EH (cell line): ENCODE data around the gene ADCY2.

Source experiments
- DNase-seq: peaks from one replicate; pipeline ENCODE4 v3.0.0-alpha.2; 2015; ENCODE audit warnings: low read depth

Gene ADCY2

GRCh38 chr5:7606840-7607465 lies 211.0 kb downstream of the ADCY2 start:
- DNase-seq, result no peak

- DNase-seq, result no peak
These were observed 212.8 kb downstream of the ADCY2 start for GRCh38 chr5:7608772-7609171.

- no peak for DNase-seq
These were observed 213.8 kb downstream of the ADCY2 start for GRCh38 chr5:7609726-7610125.

- no peak for DNase-seq
These were observed 214.7 kb downstream of the ADCY2 start for GRCh38 chr5:7610531-7611177.

GRCh38 chr5:7611518-7611917 lies 215.6 kb downstream of the ADCY2 start:
- DNase-seq, result no peak

- no peak for DNase-seq
These were observed 219.7 kb downstream of the ADCY2 start for GRCh38 chr5:7615566-7616061.

- DNase-seq, result no peak
These were observed 221.0 kb downstream of the ADCY2 start for GRCh38 chr5:7616897-7617296.

GRCh38 chr5:7622498-7622897 lies 226.6 kb downstream of the ADCY2 start:
- no peak for DNase-seq

- DNase-seq, result no peak
These were observed 229.8 kb downstream of the ADCY2 start for GRCh38 chr5:7625740-7626139.

GRCh38 chr5:7628248-7628647 lies 232.3 kb downstream of the ADCY2 start:
- DNase-seq, result no peak

GRCh38 chr5:7628820-7629219 lies 232.9 kb downstream of the ADCY2 start:
- no peak for DNase-seq

GRCh38 chr5:7629561-7629960 lies 233.6 kb downstream of the ADCY2 start:
- DNase-seq, result no peak

GRCh38 chr5:7634837-7635236 lies 238.9 kb downstream of the ADCY2 start:
- DNase-seq, result no peak

- peak; percentile 5 for DNase-seq
These were observed 242.5 kb downstream of the ADCY2 start for GRCh38 chr5:7638456-7638855.

GRCh38 chr5:7642029-7642428 lies 246.1 kb downstream of the ADCY2 start:
- DNase-seq, result no peak

- DNase-seq, result no peak
These were observed 248.8 kb downstream of the ADCY2 start for GRCh38 chr5:7644723-7645122.

GRCh38 chr5:7650755-7651154 lies 254.8 kb downstream of the ADCY2 start:
- no peak for DNase-seq

GRCh38 chr5:7653046-7653445 lies 257.1 kb downstream of the ADCY2 start:
- no peak for DNase-seq

- DNase-seq, result no peak
These were observed 261.2 kb downstream of the ADCY2 start for GRCh38 chr5:7657153-7657552.

- DNase-seq, result no peak
These were observed 263.5 kb downstream of the ADCY2 start for GRCh38 chr5:7659420-7659819.

GRCh38 chr5:7662289-7662688 lies 266.4 kb downstream of the ADCY2 start:
- DNase-seq, result no peak

GRCh38 chr5:7663808-7664207 lies 267.9 kb downstream of the ADCY2 start:
- DNase-seq, result no peak

- no peak for DNase-seq
These were observed 268.3 kb downstream of the ADCY2 start for GRCh38 chr5:7664208-7664607.

- DNase-seq, result no peak
These were observed 271.4 kb downstream of the ADCY2 start for GRCh38 chr5:7667216-7667767.
